Hepatocyte (in vitro differentiated cells): ENCODE results near the gene PGAP1. TPM values are rescaled to one million over a fixed set of nuclear protein-coding genes. Genes with fewer than 3 reads are reported as not detected.

Experiments used
- DNase-seq: peaks from one replicate; pipeline ENCODE4 v3.0.0-alpha.2; 2016; ENCODE audit warnings: low spot score
- H2AFZ ChIP-seq: fragments of 200-600 bp; sonication (generic); 2 replicates; pipeline ENCODE4 v1.6.0; 2016; ENCODE audit warnings: antibody characterized with exemption, mild to moderate bottlenecking
- H3K27ac ChIP-seq: fragments of 200-600 bp; sonication (generic); 2 replicates; pipeline ENCODE4 v1.5.1; 2016; ENCODE audit warnings: mild to moderate bottlenecking
- H3K27me3 ChIP-seq: fragments of 200-600 bp; sonication (generic); 2 replicates; pipeline ENCODE4 v1.6.1; 2016
- H3K36me3 ChIP-seq: fragments of 200-600 bp; sonication (generic); replicated peaks from 2 replicates; pipeline ENCODE4 v1.5.1; 2016; ENCODE audit warnings: low read depth; ENCODE audit not compliant: insufficient read depth
- H3K4me1 ChIP-seq: fragments of 200-600 bp; sonication (generic); 2 replicates; pipeline ENCODE4 v1.5.1; 2016; ENCODE audit warnings: mild to moderate bottlenecking, moderate library complexity; ENCODE audit not compliant: insufficient read depth
- H3K4me2 ChIP-seq: fragments of 200-600 bp; sonication (generic); 2 replicates; pipeline ENCODE4 v1.6.0; 2016
- H3K4me3 ChIP-seq: fragments of 200-600 bp; sonication (generic); 2 replicates; pipeline ENCODE4 v1.5.1; 2016; ENCODE audit warnings: mild to moderate bottlenecking
- H3K79me2 ChIP-seq: fragments of 200-600 bp; sonication (generic); 2 replicates; pipeline ENCODE4 v1.6.0; 2017; ENCODE audit warnings: mild to moderate bottlenecking
- H3K9me2 ChIP-seq: fragments of 200-600 bp; sonication (generic); replicated peaks from 2 replicates; pipeline ENCODE4 v1.6.0; 2017; ENCODE audit warnings: mild to moderate bottlenecking; ENCODE audit not compliant: insufficient read depth
- H3K9me3 ChIP-seq: fragments of 200-600 bp; sonication (generic); 2 replicates; pipeline ENCODE4 v1.5.1; 2016; ENCODE audit warnings: low read depth, mild to moderate bottlenecking
- H4K20me1 ChIP-seq: fragments of 200-600 bp; sonication (generic); 2 replicates; pipeline ENCODE4 v1.6.0; 2016; ENCODE audit warnings: mild to moderate bottlenecking; ENCODE audit not compliant: insufficient read depth, poor library complexity, severe bottlenecking
- CTCF ChIP-seq: fragments of 200-600 bp; sonication (generic); IDR thresholded peaks from 2 replicates; pipeline ENCODE4 v1.5.1; 2016; ENCODE audit warnings: antibody characterized with exemption, mild to moderate bottlenecking; ENCODE audit not compliant: poor library complexity
- EZH2 ChIP-seq: fragments of 200-600 bp; sonication (generic); IDR thresholded peaks from 2 replicates; pipeline ENCODE4 v1.6.1; 2016; ENCODE audit warnings: antibody characterized with exemption, mild to moderate bottlenecking, borderline replicate concordance
- EZH2phosphoT487 ChIP-seq: fragments of 200-600 bp; sonication (generic); IDR thresholded peaks from one replicate; pipeline ENCODE4 v1.6.1; 2018; ENCODE audit warnings: antibody characterized with exemption, mild to moderate bottlenecking, low read depth, moderate library complexity; ENCODE audit not compliant: unreplicated experiment, severe bottlenecking
- WGBS: methylation state at CpG from one replicate; pipeline ENCODE4 v1.1.6; 2016; ENCODE audit warnings: low lambda C conversion rate; ENCODE audit errors: missing lambda C conversion rate; 5-methylcytosine and 5-hydroxymethylcytosine counted together
- polyA plus RNA-seq: library from polyadenylated mRNA; unstranded; fragments of >200 nt; fragmentation: Nextera tagmentation; extraction: Ambion mirVana; gene quantifications from 2 replicates; pipeline ENCODE4 v1.2.1, GENCODE V29; 2016
- total RNA-seq: library from RNA; depleted of rRNA; stranded (reverse); fragments of >200 nt; gene quantifications from 2 replicates; pipeline ENCODE4 v1.2.3, GENCODE V29; 2014

PGAP1 gene
- total RNA-seq (15.3 and 23.5 TPM in 2 replicates), polyA plus RNA-seq (2.6 and 5.9 TPM in 2 replicates)

GRCh38 chr2:196926562-196927375, at the start of gene PGAP1:
PGAP1 (minus strand) TSS chr2:196926707; CDS start chr2:196926616, 91 bp downstream.
- WGBS = 1% methylated on average over 44 of the region's 62 CpGs
- peak within 1 kb of the TSS; percentile 92 for H2AFZ ChIP-seq
- peaks cover 43% of the 10 kb centered on the region for H3K79me2 ChIP-seq
- H3K36me3 ChIP-seq = no peaks in the 10 kb centered on the region
- H3K9me2 ChIP-seq = no peaks in the 10 kb centered on the region
- no peaks in the 10 kb centered on the region for H3K9me3 ChIP-seq
- peaks cover 7% of the 10 kb centered on the region for H4K20me1 ChIP-seq
- H3K4me3 ChIP-seq = peak within 1 kb of the TSS; percentile 98
- peak within 1 kb of the TSS; percentile 93 for H3K27ac ChIP-seq
- H3K27me3 ChIP-seq = no peaks in the 10 kb centered on the region
- peak within 1 kb of the TSS; percentile 88 for H3K4me2 ChIP-seq
- peak; percentile 97 for DNase-seq
- TF ChIP-seq EZH2 (no peak), CTCF (no peak), EZH2phosphoT487 (no peak)
- peaks cover 7% of the 10 kb centered on the region for H3K4me1 ChIP-seq

GRCh38 chr2:196974970-196975369, 48.5 kb upstream of the PGAP1 start:
- H3K9me2 ChIP-seq = no peaks in the 10 kb centered on the region
- no peak overlapping the region for H3K4me2 ChIP-seq
- H3K4me3 ChIP-seq = no peak overlapping the region
- no peaks in the 10 kb centered on the region for H4K20me1 ChIP-seq
- no peaks in the 10 kb centered on the region for H3K36me3 ChIP-seq
- H2AFZ ChIP-seq = no peak overlapping the region
- H3K79me2 ChIP-seq = no peaks in the 10 kb centered on the region
- no peaks in the 10 kb centered on the region for H3K9me3 ChIP-seq
- DNase-seq = no peak
- no peak overlapping the region for H3K27ac ChIP-seq
- no peaks in the 10 kb centered on the region for H3K27me3 ChIP-seq
- no peak for TF ChIP-seq CTCF
- TF ChIP-seq EZH2 = no peak
- no peak for TF ChIP-seq EZH2phosphoT487
- no peaks in the 10 kb centered on the region for H3K4me1 ChIP-seq
- 95% methylated on average over 1 of the region's 1 CpG for WGBS

- Histone ChIP-seq H3K4me1 (peaks cover 7% of the 10 kb centered on the region), H3K36me3 (no peaks in the 10 kb centered on the region), H2AFZ (no peak overlapping the region), H3K9me3 (no peaks in the 10 kb centered on the region), H3K79me2 (no peaks in the 10 kb centered on the region), H3K27me3 (no peaks in the 10 kb centered on the region), H4K20me1 (no peaks in the 10 kb centered on the region), H3K4me3 (no peak overlapping the region), H3K4me2 (no peak overlapping the region), H3K9me2 (no peaks in the 10 kb centered on the region), H3K27ac (no peak overlapping the region)
- WGBS = 77% methylated on average over 3 of the region's 3 CpGs
- no peak for DNase-seq
- TF ChIP-seq EZH2phosphoT487 = no peak
- TF ChIP-seq CTCF = no peak
- no peak for TF ChIP-seq EZH2
Observed at GRCh38 chr2:196971574-196972279, 45.2 kb upstream of the PGAP1 start.
